HG03196 (cell line): Measurements from ENCODE around the gene PSMD14.

Source experiments
- ATAC-seq: cut with Tn5 transposase; IDR thresholded peaks from one replicate; pipeline ENCODE4 v1.9.1; 2021; ENCODE audit not compliant: unreplicated experiment

Gene PSMD14

GRCh38 chr2:161418275-161418714 lies 110.1 kb downstream of the PSMD14 start:
- no peak for ATAC-seq

DNA sequence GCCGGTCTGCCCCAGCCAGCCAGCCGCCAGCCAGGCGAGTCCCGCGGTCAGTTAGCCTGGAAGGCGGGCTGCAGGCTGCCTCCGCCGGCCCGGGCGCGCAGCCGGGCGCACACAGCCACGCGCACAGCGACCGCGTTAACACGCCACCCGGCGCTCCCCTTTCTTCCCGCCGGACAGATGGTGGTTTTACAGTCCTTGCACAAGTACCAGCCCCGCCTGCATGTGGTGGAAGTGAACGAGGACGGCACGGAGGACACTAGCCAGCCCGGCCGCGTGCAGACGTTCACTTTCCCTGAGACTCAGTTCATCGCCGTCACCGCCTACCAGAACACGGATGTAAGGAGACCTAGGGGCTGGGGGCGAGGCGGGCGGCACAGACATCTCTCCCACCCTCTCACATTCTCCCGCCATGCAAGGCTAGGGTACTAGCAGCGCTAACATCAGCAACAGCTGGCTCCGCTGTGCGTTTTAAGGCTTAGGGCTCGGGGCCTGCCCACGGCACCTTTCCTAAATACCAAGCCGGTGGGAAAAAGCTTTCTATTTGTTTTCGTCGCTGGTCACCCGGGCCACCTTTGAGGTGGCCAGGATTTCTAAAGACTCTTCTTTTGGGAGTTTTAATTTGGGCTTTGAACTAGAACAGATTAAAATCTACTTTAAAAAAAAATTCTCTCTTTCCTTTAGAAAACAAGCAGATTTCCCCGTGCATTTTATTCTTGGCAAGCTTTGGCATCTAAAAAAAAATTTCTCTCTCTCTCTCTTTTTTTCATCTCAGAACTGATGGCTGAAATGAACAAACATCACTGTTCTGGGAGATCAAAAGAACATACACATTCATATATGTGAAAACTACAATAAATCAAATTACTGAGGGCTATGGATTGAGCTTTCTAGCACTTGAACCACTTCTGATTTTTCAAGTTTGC lies 110.8 kb downstream of the PSMD14 start:
- no peak for ATAC-seq

GRCh38 chr2:161419638-161420190 lies 111.5 kb downstream of the PSMD14 start:
- no peak for ATAC-seq

DNA sequence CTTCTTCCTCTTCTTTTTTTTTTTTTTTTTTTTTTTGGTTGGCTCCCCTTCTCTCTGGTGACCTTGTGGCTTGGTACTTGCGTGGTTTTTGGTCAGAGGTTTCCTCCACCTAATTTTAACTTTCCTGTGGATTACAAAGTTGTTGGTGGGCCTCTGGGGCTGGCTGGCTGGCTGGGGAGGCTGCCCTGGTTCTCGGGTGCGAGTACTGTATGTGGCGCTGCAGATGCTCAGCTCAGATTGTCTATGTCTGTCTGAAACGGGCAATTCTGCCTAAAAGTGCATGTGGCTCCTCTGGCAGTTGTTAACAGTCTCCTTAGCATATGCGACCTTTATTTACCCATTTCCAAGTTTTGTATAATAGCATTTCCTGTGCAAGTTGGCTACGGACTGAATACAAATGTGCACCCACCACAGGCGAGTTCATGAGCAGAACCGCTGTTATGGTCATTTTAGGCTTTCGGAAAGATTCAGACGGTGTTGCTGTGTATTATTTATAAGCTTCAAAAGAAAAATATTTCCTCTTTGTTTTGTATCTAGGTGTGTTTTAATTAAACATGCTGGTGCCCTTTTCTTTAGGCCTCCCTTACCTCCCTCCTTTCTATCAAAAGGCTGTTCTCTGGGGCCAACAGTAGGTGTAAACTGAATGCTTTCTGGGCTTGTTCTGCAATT lies 112.3 kb downstream of the PSMD14 start:
- ATAC-seq: no peak

- ATAC-seq: no peak
Measured at GRCh38 chr2:161421686-161422085, 113.5 kb downstream of the PSMD14 start.

GRCh38 chr2:161422816-161423403 lies 114.7 kb downstream of the PSMD14 start:
- ATAC-seq: no peak

DNA sequence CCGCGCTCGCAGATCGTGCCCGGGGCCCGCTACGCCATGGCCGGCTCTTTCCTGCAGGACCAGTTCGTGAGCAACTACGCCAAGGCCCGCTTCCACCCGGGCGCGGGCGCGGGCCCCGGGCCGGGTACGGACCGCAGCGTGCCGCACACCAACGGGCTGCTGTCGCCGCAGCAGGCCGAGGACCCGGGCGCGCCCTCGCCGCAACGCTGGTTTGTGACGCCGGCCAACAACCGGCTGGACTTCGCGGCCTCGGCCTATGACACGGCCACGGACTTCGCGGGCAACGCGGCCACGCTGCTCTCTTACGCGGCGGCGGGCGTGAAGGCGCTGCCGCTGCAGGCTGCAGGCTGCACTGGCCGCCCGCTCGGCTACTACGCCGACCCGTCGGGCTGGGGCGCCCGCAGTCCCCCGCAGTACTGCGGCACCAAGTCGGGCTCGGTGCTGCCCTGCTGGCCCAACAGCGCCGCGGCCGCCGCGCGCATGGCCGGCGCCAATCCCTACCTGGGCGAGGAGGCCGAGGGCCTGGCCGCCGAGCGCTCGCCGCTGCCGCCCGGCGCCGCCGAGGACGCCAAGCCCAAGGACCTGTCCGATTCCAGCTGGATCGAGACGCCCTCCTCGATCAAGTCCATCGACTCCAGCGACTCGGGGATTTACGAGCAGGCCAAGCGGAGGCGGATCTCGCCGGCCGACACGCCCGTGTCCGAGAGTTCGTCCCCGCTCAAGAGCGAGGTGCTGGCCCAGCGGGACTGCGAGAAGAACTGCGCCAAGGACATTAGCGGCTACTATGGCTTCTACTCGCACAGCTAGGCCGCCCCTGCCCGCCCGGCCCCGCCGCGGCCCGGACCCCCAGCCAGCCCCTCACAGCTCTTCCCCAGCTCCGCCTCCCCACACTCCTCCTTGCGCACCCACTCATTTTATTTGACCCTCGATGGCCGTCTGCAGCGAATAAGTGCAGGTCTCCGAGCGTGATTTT lies 115.5 kb downstream of the PSMD14 start:
- ATAC-seq: no peak

DNA sequence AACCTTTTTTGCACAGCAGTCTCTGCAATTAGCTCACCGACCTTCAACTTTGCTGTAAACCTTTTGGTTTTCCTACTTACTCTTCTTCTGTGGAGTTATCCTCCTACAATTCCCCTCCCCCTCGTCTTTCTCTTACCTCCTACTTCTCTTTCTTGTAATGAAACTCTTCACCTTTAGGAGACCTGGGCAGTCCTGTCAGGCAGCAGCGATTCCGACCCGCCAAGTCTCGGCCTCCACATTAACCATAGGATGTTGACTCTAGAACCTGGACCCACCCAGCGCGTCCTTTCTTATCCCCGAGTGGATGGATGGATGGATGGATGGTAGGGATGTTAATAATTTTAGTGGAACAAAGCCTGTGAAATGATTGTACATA lies 116.2 kb downstream of the PSMD14 start:
- no peak for ATAC-seq

- ATAC-seq: no peak
Measured at GRCh38 chr2:161424891-161425727, 116.9 kb downstream of the PSMD14 start.

- no peak for ATAC-seq
Measured at GRCh38 chr2:161425728-161426454, 117.7 kb downstream of the PSMD14 start.

- no peak for ATAC-seq
Measured at GRCh38 chr2:161426455-161426921, 118.3 kb downstream of the PSMD14 start.

DNA sequence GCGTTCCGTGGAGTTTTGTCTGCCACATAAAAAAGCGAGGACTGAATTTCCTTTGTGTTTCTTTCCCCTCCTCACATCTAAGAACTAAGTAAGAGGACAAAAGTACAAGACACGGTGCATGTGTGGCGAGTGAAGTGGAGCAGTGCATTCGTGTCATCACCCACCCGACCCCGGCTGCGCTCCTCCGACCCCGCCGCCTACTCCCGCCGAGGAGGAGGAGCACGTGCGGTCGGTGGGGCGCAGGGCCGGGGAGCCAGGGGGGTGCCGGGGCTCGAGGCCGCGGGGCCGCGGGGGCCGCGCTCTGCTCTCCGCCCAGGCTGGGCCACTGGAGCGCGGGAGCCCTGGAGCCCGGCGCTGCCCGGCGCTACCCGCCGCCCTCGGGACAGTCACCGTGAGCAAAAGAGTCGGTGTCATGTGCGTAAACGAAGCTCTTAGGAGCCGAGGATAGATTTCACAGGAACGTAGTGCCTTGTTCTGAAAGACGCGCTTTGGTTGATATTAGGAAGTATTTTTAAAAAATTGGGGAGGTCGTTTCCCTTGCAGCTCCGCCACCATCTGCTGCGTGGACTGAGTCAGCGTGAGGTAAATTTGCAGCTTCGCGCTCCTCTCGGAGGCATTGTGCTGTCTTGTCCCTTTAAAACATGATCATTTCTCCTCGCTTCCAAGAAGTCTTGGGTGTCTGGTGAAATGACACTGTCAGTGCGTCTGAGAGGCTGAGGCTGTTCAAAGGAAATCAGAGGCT lies 118.9 kb downstream of the PSMD14 start:
- ATAC-seq: no peak

DNA sequence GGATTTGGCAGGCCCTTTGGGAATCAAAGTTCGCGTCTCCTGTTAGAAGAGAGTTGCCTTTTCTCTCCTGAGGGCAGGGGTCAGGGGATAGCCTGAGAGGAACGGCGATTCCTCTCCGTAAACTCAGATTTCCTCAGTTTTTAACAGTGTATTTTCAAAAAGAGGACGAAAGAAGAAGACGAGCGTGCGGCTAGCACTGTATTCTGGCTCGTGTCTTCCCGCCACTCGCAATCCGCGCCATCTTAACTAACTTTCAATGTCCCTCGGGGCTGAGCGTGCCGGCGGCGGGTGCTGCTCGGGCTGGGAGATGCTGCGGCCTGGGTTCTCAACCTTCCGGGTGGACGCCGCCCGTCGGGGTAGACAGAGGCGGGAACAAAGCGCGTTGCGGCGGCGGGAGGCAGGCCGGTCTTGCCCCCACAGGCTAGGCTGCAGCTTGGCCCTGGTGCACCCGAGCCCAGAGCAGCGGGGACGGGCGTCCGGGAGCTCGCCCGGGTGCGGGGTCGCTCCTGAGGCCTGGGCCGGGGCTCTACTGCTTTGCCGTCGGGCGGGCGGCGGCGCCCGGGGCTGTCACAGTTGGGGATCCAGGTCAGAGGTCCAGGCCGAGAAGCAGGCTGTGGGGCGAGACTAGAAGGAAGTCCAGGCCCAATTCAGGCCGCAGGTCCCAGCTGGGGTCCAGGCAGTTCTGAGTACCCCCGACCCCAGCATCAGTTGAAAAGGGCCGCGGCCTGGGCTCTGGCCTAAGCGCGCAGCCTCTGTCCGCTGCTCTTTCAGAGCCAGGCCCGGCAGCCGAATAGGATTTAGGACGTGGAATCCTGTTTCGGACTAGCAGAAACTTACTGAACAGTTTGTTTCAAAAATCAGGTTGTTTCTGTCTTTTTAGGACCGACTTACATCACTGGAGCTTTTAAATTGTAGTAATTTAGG lies 119.7 kb downstream of the PSMD14 start:
- no peak for ATAC-seq

DNA sequence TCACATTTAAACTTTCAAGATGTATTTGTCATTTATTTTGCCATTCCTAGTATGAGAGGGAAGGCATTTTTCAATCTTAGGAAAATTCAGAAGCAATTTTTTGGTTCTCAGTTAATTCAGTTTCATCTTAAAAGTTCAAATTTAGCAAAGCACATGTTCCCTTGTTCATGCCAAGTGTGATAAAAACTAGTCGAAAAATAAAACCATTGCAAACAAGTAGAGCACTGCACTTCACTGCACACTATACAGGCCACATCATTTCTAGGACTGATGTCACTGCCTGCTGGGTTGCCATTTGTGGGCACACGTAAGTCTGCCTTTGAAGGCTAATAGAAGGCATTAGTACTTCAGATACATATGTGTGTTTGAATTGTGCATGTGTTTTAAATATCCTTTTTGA lies 122.2 kb downstream of the PSMD14 start:
- no peak for ATAC-seq

GRCh38 chr2:161432107-161432506 lies 123.9 kb downstream of the PSMD14 start:
- no peak for ATAC-seq

- ATAC-seq: no peak
Measured at GRCh38 chr2:161434118-161434517, 125.9 kb downstream of the PSMD14 start.

DNA sequence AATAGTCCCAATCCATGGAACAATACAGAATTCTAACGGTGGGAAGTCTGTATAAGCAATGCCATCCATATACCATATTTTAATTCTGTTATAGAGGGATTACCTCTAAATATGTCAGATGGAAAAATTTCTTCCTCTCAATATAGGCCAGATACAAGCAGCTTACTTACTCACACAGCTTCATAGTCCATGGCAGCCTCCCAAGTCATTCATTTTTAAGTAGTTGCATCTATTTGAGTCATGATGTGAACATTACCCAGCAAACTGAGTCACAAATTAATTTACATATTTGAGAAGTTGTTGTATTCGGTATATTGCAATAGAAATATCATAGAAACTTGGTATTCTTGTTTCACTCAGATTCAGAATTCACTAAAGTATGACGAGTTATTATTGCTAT lies 128.2 kb downstream of the PSMD14 start:
- ATAC-seq: no peak
